ENCODE measurements around the gene NTNG1.
A peak's percentile ranks its signal among the peaks of the same experiment; 100 is the strongest.

Gene NTNG1

DNA sequence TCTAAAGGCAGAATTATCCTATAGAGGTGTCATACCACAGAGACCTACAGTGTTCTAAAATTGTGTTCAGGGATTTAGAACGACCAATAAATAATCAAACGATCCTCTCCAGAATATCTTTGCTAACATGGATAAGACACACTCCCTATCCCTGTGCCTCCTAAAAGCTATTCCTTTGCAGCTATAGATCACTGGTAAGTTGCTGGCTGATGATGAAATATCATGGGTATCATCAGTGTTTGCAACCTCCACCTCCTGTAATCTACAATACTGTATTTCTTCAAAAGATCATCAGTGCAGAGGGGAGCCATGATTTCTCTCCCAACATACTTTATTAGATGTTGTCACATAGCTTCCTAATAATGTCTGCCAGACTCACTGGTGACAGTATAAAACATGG, 201.9 kb downstream of the NTNG1 start:
- Histone ChIP-seq H3K27ac (ENCODE audit: low read depth, low read length) (no peak overlapping the region), H3K36me3 (ENCODE audit: control insufficient read depth in 5 of 5, insufficient read depth in 5 of 5, low read length in 5 of 5) (no peaks in the 10 kb centered on the region), H3K27me3 (ENCODE audit: control insufficient read depth in 5 of 5, insufficient read depth in 4 of 5, low read length in 5 of 5) (no peaks in the 10 kb centered on the region), H3K9me3 (ENCODE audit: control insufficient read depth in 5 of 5, low read length in 5 of 5) (no peaks in the 10 kb centered on the region), H3K9ac (ENCODE audit: low read length in 5 of 5) (no peak overlapping the region), H3K4me1 (ENCODE audit: control insufficient read depth in 5 of 5, insufficient read depth in 5 of 5, low read length in 5 of 5) (no peaks in the 10 kb centered on the region), H3K4me3 (ENCODE audit: low read depth in 1 of 5, low read length in 5 of 5) (no peak overlapping the region)

DNA sequence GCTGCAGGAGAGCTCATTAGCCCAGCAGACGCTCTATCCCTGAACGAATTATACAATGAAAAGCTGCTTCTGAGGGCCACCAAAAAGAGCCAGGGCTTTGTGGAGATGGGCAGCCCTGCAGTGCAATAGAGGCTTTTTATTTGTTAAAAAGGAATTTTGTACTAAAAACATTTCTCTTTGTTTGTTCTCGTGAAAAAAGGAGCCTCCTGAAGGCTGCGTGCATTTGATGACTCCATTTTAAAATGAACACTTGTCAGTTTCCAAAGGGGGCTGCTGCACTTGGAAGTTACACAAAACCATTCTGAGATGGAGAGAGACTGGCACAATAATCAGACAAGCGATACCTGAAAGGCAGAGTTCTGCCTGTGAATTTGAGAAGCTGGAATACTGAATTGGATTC, 202.8 kb downstream of the NTNG1 start:
- Histone ChIP-seq H3K27ac (ENCODE audit: low read depth, low read length) (no peak overlapping the region), H3K36me3 (ENCODE audit: control insufficient read depth in 5 of 5, insufficient read depth in 5 of 5, low read length in 5 of 5) (no peaks in the 10 kb centered on the region), H3K27me3 (ENCODE audit: control insufficient read depth in 5 of 5, insufficient read depth in 4 of 5, low read length in 5 of 5) (no peaks in the 10 kb centered on the region), H3K9ac (ENCODE audit: low read length in 5 of 5) (no peak overlapping the region), H3K9me3 (ENCODE audit: control insufficient read depth in 5 of 5, low read length in 5 of 5) (no peaks in the 10 kb centered on the region), H3K4me1 (ENCODE audit: control insufficient read depth in 5 of 5, insufficient read depth in 5 of 5, low read length in 5 of 5) (no peaks in the 10 kb centered on the region), H3K4me3 (ENCODE audit: low read depth in 1 of 5, low read length in 5 of 5) (no peak overlapping the region)

DNA sequence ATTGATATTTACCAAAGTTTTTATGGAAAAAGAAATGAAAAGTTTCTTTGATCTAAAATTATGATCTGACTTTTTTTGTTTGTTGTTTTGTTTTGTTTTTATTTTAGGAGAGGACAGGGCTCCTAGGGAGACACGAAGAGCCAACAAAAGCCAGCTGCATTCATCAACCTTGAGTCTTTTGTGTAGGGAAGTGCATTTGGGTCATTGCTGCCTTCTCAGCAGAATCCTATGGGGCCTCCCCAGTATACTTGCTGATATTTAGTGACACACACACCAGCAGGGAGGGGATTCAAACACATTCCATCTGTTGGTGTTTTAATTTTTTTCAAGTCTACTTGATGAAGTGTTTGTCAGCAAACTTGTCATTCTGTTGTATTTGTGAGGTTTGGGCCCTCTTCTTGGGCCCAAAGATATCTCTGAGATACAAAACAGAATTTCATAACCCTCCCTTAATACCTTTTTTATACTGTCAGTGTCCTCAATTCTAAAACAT, 203.5 kb downstream of the NTNG1 start:
- no peak overlapping the region for H3K27ac ChIP-seq (ENCODE audit: low read depth, low read length)
- no peaks in the 10 kb centered on the region for H3K4me1 ChIP-seq (ENCODE audit: control insufficient read depth in 5 of 5, insufficient read depth in 5 of 5, low read length in 5 of 5)
- no peaks in the 10 kb centered on the region for H3K9me3 ChIP-seq (ENCODE audit: control insufficient read depth in 5 of 5, low read length in 5 of 5)
- no peaks in the 10 kb centered on the region for H3K27me3 ChIP-seq (ENCODE audit: control insufficient read depth in 5 of 5, insufficient read depth in 4 of 5, low read length in 5 of 5)
- no peak overlapping the region for H3K4me3 ChIP-seq (ENCODE audit: low read depth in 1 of 5, low read length in 5 of 5)
- H3K36me3 ChIP-seq (ENCODE audit: control insufficient read depth in 5 of 5, insufficient read depth in 5 of 5, low read length in 5 of 5) = no peaks in the 10 kb centered on the region
- H3K9ac ChIP-seq (ENCODE audit: low read length in 5 of 5) = no peak overlapping the region

DNA sequence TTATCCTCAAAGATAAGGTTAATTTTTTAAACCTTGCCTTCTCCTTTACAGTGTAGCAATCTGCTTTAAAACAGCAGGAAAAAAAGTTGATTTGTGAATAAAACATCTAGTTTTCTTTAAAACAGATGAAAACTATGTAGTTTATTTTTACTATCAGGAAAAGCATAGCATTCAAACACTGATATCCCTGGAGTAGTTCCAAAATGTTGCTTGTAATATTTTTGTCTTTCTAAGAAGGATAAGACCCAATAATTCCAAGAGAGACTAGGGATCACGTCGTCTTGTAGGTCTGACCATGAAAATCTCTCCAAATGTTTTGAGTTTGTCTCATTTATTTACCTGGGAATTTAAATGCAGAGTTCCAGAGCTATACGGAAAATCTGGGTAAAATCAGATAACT, 204.0 kb downstream of the NTNG1 start:
- Histone ChIP-seq H3K27me3 (ENCODE audit: control insufficient read depth in 5 of 5, insufficient read depth in 4 of 5, low read length in 5 of 5) (no peaks in the 10 kb centered on the region), H3K4me3 (ENCODE audit: low read depth in 1 of 5, low read length in 5 of 5) (no peak overlapping the region), H3K9me3 (ENCODE audit: control insufficient read depth in 5 of 5, low read length in 5 of 5) (no peaks in the 10 kb centered on the region), H3K27ac (ENCODE audit: low read depth, low read length) (no peak overlapping the region), H3K4me1 (ENCODE audit: control insufficient read depth in 5 of 5, insufficient read depth in 5 of 5, low read length in 5 of 5) (no peaks in the 10 kb centered on the region), H3K36me3 (ENCODE audit: control insufficient read depth in 5 of 5, insufficient read depth in 5 of 5, low read length in 5 of 5) (no peaks in the 10 kb centered on the region), H3K9ac (ENCODE audit: low read length in 5 of 5) (no peak overlapping the region)

DNA sequence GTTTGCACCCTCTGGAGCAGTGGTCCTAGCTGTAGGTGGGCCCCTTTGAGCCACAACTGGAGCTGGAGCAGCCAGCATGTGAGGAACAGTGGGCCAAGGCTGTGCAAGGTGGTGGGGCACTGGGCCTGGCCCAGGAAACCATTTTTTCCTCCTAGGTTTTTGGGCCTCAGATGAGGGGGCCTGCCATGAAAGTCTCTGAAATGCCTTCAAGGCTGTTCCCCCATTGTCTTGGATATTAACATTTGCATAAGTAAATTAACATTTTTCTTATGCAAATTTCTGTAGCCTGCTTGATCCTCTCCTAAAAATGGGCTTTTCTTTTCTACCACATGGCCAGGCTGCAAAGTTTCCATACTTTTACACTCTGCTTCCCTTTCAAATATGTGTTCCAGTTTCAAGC, 212.0 kb downstream of the NTNG1 start:
- no peaks in the 10 kb centered on the region for H3K9me3 ChIP-seq (ENCODE audit: control insufficient read depth in 5 of 5, low read length in 5 of 5)
- H3K4me3 ChIP-seq (ENCODE audit: low read depth in 1 of 5, low read length in 5 of 5) = no peak overlapping the region
- no peaks in the 10 kb centered on the region for H3K36me3 ChIP-seq (ENCODE audit: control insufficient read depth in 5 of 5, insufficient read depth in 5 of 5, low read length in 5 of 5)
- H3K9ac ChIP-seq (ENCODE audit: low read length in 5 of 5) = no peak overlapping the region
- no peaks in the 10 kb centered on the region for H3K4me1 ChIP-seq (ENCODE audit: control insufficient read depth in 5 of 5, insufficient read depth in 5 of 5, low read length in 5 of 5)
- H3K27ac ChIP-seq (ENCODE audit: low read depth, low read length) = no peak overlapping the region
- no peaks in the 10 kb centered on the region for H3K27me3 ChIP-seq (ENCODE audit: control insufficient read depth in 5 of 5, insufficient read depth in 4 of 5, low read length in 5 of 5)

DNA sequence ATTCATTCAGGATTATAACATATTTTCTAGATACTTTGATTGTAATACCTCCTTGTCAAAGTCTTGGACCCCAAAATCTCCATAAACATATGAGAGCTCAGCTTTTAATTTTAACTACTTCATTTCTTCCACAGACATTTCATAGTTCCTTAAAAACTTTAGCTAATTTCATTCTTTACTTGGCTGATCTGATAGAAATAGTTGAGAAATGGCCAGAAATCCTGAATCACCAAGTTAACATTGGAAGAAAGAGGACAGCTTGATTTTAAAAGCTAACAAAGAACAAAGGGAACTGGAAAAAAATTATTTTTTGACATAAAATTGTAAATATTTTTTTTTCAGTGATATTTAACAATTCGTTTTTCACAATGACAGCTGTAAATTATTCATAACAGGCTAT, 216.5 kb downstream of the NTNG1 start:
- H3K27ac ChIP-seq (ENCODE audit: low read depth, low read length) = peak overlapping the region; percentile 15
- H3K27me3 ChIP-seq (ENCODE audit: control insufficient read depth in 5 of 5, insufficient read depth in 4 of 5, low read length in 5 of 5) = no peaks in the 10 kb centered on the region
- H3K9ac ChIP-seq (ENCODE audit: low read length in 5 of 5) = no peak overlapping the region
- H3K36me3 ChIP-seq (ENCODE audit: control insufficient read depth in 5 of 5, insufficient read depth in 5 of 5, low read length in 5 of 5) = no peaks in the 10 kb centered on the region
- H3K4me1 ChIP-seq (ENCODE audit: control insufficient read depth in 5 of 5, insufficient read depth in 5 of 5, low read length in 5 of 5) = no peaks in the 10 kb centered on the region
- no peak overlapping the region for H3K4me3 ChIP-seq (ENCODE audit: low read depth in 1 of 5, low read length in 5 of 5)
- no peaks in the 10 kb centered on the region for H3K9me3 ChIP-seq (ENCODE audit: control insufficient read depth in 5 of 5, low read length in 5 of 5)

DNA sequence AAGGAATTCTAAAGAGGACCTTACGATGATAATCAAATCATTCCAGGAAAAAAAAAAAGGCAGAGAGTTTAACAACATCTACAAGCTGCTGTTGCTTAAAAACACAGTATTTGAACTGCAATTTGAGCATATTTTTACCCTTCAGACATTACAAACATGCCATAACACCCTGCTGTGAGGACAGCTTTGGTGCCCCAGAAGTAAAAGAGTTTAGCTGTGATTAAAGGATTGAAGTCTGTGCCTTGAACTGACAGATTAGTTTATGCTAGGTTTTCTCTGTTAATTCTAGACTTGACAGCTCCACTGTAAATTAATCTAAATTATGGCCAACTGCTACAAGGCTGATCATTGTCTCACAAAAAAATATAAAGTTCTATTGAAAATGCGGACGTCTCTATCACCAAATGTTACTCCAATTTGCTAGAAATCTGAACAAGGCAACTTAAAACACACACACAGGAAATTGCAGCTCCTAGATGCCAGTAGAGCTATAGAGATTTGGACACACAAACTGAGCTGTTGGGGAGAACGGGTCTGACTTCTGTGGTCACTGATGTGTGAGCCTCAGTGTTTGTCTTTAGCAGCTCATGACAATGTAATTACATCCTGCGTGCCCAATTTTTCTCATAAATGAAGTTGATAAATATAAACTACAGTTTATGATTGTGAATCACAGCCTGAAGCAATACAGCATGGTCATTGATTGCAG, 217.9 kb downstream of the NTNG1 start:
- Histone ChIP-seq H3K27ac (ENCODE audit: low read depth, low read length) (no peak overlapping the region), H3K4me3 (ENCODE audit: low read depth in 1 of 5, low read length in 5 of 5) (no peak overlapping the region), H3K9ac (ENCODE audit: low read length in 5 of 5) (no peak overlapping the region)

DNA sequence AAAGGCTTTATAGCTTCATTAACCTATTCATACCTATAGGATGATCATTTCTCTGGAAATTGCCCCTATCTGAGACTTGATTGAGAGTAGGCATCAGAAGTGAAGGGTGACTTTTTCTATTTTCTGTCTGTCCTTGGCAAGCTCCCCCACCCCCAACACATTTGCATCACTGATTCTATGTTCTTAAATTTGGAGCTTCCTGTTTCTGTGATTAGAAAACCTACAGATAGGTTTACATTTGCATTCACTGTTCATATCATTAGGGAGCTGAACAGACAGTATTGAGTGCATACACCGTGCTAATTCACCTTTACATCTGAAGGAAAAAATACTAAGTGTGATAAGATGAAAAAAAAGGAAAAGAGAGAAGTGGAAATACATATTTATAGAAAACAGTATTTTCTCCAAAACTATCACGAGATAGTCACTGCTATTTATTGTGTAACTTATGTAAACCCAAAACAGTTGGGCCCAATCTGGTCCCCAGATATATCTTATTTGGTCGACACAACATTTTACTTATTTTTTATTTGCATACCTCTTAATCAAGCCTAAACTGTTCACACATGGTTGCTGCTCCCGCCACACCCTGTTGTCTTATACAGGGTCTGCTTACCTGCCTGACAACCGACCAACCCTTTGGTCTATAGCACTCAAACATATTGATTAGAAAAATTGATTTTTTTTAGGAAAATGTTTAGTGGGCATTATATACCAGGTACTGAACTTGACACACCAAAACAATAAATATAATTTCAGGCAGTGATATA, 218.8 kb downstream of the NTNG1 start:
- no peak overlapping the region for H3K27ac ChIP-seq (ENCODE audit: low read depth, low read length)
- no peaks in the 10 kb centered on the region for H3K27me3 ChIP-seq (ENCODE audit: control insufficient read depth in 5 of 5, insufficient read depth in 4 of 5, low read length in 5 of 5)
- no peaks in the 10 kb centered on the region for H3K36me3 ChIP-seq (ENCODE audit: control insufficient read depth in 5 of 5, insufficient read depth in 5 of 5, low read length in 5 of 5)
- no peak overlapping the region for H3K9ac ChIP-seq (ENCODE audit: low read length in 5 of 5)
- no peaks in the 10 kb centered on the region for H3K9me3 ChIP-seq (ENCODE audit: control insufficient read depth in 5 of 5, low read length in 5 of 5)
- H3K4me3 ChIP-seq (ENCODE audit: low read depth in 1 of 5, low read length in 5 of 5) = no peak overlapping the region
- no peaks in the 10 kb centered on the region for H3K4me1 ChIP-seq (ENCODE audit: control insufficient read depth in 5 of 5, insufficient read depth in 5 of 5, low read length in 5 of 5)

More for the DNA sequence above, 217.9 kb downstream of the NTNG1 start:
- H3K36me3 ChIP-seq (ENCODE audit: control insufficient read depth in 5 of 5, insufficient read depth in 5 of 5, low read length in 5 of 5) = no peaks in the 10 kb centered on the region
- H3K9me3 ChIP-seq (ENCODE audit: control insufficient read depth in 5 of 5, low read length in 5 of 5) = no peaks in the 10 kb centered on the region
- no peaks in the 10 kb centered on the region for H3K27me3 ChIP-seq (ENCODE audit: control insufficient read depth in 5 of 5, insufficient read depth in 4 of 5, low read length in 5 of 5)
- H3K4me1 ChIP-seq (ENCODE audit: control insufficient read depth in 5 of 5, insufficient read depth in 5 of 5, low read length in 5 of 5) = no peaks in the 10 kb centered on the region

DNA sequence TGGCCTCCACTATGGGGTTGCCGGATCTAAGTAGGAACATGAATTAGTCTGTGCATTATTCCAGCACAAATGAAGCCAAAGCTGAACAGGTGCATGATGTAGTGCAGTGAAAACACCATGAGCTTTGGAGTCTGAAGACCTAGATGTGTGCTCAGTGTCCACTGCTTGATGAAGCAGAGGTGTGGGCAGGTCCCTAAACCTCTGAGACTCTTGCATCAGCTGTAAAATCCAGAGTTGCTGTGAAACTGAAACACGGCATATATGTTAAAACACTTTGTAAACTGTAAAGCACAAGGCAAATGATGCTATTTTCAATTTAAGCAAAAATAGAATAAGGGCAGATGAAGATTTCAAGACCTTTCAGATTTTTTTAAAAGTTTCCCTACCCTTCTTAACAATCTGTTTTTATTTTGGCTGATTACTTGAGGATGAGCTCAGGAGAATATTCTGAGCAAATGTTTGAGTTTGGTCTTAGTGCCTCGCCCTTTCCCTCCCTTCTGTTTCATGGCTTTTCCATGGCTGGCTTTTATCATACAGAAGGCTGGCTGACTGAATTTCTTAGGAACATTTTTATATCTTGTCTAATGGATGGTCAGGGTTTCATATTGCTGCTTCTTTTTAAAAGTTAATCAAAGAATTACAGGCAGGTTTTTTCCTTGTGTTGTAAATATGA, 221.8 kb downstream of the NTNG1 start:
- Histone ChIP-seq H3K9ac (ENCODE audit: low read length in 5 of 5) (no peak overlapping the region), H3K36me3 (ENCODE audit: control insufficient read depth in 5 of 5, insufficient read depth in 5 of 5, low read length in 5 of 5) (no peaks in the 10 kb centered on the region), H3K4me3 (ENCODE audit: low read depth in 1 of 5, low read length in 5 of 5) (no peak overlapping the region)

DNA sequence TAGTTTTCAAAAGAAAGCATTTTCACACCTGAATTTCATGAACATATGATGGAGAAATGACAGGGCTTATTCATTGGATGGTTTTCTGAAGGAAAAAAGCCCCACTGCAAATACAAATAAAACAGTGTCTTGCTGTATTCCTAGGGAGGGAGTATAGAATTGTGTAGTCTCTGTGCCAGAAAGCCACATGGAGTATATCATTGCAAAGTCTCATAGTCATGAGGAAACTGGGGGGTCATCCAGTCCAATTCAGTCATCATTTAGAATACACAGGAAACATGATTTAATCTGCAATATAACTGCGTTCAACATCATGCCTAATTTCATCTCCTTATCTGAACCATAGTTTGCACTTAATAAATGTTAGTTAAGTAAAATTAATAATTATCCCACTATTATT, 222.3 kb downstream of the NTNG1 start:
- no peaks in the 10 kb centered on the region for H3K27me3 ChIP-seq (ENCODE audit: control insufficient read depth in 5 of 5, insufficient read depth in 4 of 5, low read length in 5 of 5)
- no peak overlapping the region for H3K4me3 ChIP-seq (ENCODE audit: low read depth in 1 of 5, low read length in 5 of 5)
- H3K9me3 ChIP-seq (ENCODE audit: control insufficient read depth in 5 of 5, low read length in 5 of 5) = no peaks in the 10 kb centered on the region
- no peaks in the 10 kb centered on the region for H3K36me3 ChIP-seq (ENCODE audit: control insufficient read depth in 5 of 5, insufficient read depth in 5 of 5, low read length in 5 of 5)
- no peaks in the 10 kb centered on the region for H3K4me1 ChIP-seq (ENCODE audit: control insufficient read depth in 5 of 5, insufficient read depth in 5 of 5, low read length in 5 of 5)
- no peak overlapping the region for H3K9ac ChIP-seq (ENCODE audit: low read length in 5 of 5)
- no peak overlapping the region for H3K27ac ChIP-seq (ENCODE audit: low read depth, low read length)

More for the DNA sequence above, 221.8 kb downstream of the NTNG1 start:
- H3K27ac ChIP-seq (ENCODE audit: low read depth, low read length) = no peak overlapping the region
- no peaks in the 10 kb centered on the region for H3K9me3 ChIP-seq (ENCODE audit: control insufficient read depth in 5 of 5, low read length in 5 of 5)
- H3K4me1 ChIP-seq (ENCODE audit: control insufficient read depth in 5 of 5, insufficient read depth in 5 of 5, low read length in 5 of 5) = no peaks in the 10 kb centered on the region
- no peaks in the 10 kb centered on the region for H3K27me3 ChIP-seq (ENCODE audit: control insufficient read depth in 5 of 5, insufficient read depth in 4 of 5, low read length in 5 of 5)
